Fibroblast of skin of left quadriceps (primary cell): Measurements from ENCODE around the gene SDK2.
"Not testable (repeated sequence)": the region's sequence is repeated elsewhere in the genome, so short reads cannot be mapped to it uniquely, and the experiment has no call there.

Experiments used
- DNase-seq, 2 experiments: peaks; one replicate each; pipeline ENCODE4 v3.0.0-alpha.2; 2013; ENCODE audit warnings: low read depth in 2 of 2

SDK2 gene

DNA sequence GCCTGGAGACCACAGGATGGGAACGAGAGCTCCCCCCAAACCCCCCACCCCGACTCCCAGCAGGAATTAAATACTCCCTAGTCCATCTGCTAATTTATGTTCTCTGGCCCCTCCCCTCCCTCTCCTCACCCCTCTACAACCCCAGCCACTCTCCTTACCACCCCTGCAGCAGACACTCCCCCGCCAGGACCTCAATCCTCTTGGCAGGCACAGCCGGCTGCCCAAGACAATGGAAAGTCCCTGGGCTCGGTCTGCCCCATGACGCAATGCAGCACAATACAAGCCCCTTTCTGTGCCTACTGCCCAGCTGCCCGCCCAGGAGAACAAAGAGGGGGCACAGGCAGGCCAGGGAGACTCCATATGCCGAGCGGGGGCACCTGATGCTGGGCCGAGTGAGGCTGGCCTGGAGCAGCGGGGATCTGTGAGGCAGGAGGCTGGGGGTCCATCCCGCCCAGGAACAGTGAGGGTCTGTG lies 302.2 kb downstream of the SDK2 start:
- DNase-seq, result peak in 1 of 2 experiments; percentile 45

DNA sequence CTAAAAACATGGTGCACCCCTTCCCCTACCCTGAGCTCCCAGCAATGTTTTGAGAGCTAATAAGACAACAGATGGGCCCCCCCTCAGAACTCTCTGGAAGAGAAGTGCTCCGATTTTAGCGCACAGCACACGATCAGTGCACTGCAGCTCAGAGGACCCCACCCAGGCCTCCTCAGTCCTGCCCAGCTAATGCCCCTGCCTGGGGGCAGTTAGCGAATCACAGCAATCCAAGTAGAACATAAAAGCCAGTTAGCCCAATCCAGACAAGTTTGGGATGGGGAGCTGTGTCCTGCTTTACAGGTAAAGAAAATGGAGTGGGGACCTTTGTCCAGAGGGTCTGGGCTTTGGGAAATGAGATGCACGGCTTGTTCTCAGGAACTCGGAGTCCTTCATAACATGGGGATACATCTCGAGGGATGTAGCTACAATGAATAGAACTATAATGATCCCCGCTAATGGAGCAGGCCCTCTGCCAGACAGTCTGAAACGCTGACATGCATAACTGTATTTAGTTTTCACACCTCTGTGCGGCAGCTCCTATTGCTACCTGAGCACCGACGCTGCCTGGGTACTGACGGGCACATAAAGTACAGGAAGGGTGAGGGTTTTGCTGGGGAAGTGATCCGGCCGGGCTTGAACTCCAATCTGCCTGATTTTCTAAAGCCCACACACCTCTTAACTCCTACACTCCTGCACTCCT lies 302.7 kb downstream of the SDK2 start:
- no peak for DNase-seq

DNA sequence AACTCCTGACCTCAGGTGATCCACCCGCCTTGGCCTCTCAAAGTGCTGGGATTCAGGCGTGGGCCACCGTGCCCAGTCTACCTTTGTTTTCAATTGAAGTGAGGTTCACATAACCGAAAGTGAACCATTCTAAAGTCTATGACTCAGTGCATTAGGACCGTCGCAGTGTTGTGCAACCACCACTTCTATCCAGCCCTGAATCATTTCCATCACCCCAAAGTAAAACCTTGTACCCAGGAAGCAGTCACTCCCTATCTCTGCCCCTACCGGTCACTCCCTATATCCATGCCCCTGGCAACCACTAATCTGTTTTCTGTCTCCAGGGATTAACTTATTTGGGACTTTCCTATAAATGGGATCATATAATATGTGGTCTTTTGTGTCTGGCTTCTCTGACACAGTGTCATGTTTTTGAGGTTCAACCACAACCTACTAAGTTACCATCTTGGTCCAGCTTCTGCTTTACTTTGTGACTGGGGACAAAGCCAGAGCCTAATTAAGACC lies 304.1 kb downstream of the SDK2 start:
- peak; percentile 71 to 76 for DNase-seq

DNA sequence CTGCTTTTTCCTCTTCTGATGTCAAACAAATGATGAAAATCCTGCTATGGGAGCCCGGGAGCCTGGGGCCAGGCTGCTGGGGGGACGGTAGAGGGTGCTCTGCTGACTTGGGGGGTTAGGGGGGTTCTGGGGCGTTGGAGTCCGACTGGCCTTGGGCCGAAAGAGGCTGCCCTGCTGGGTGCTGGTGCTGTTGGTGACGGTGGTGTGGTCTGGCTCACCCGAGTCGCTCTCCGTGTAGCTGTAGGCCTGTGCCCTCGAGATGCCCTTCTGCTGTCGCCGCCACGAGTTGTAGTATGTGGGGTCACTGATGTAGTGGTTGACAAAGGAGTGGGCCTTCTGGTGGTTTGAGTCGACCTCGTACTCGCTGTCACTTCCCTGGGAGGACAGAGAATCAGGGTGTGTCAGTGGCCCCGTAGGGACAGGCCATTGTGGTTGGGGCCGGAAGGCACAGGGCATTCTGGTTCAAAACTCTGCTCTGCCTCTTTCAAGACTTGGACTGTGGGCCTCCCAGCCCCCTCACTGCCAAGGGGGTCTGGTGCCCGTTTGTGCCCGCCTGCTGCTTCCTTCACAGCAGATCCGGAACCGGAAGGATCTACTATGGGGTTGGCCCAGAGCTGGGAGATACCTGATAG lies 305.6 kb downstream of the SDK2 start:
- DNase-seq, result no peak

DNA sequence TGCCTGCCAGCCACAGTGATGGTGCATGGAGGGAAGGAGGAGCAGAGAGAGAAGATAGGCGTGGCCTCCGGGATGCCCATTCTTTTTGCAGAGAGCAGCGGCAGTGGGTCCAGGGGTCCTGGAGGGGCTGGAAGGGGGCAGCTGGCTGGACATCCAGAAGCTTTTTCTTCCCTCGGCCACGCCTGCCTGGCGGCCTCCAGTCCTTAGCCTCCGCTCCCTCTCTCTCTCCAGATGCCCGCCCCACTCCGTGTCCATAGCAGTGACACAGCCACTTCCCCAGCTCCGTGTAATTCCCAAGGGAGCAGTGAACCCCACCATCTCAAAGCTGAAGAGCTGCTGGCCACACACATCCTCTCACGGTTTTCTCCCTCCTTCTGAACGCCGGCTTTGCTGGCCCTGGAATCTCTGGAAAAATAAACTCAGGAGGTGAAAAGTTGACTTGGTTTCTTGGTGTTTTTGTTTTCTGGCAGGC lies 306.2 kb downstream of the SDK2 start:
- no peak for DNase-seq

DNA sequence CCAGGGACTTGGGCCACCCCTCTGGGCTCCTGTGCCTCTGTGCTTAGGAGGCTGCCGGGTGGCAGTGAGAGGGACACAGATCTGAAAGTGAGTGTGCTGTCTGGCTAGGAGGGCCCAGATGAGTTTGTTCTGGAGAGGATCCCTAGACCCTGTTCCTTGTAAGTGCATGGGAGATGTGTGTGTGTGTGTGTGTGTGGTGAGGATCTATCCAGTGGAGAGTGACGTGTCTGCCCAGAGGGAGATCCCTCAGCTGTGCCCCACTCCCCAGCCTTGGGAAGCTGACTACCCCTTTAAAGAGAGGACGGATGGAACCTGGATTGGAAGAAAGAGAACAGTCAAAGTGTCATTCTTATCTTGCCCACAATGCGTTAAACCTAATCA lies 306.9 kb downstream of the SDK2 start:
- no peak for DNase-seq

DNA sequence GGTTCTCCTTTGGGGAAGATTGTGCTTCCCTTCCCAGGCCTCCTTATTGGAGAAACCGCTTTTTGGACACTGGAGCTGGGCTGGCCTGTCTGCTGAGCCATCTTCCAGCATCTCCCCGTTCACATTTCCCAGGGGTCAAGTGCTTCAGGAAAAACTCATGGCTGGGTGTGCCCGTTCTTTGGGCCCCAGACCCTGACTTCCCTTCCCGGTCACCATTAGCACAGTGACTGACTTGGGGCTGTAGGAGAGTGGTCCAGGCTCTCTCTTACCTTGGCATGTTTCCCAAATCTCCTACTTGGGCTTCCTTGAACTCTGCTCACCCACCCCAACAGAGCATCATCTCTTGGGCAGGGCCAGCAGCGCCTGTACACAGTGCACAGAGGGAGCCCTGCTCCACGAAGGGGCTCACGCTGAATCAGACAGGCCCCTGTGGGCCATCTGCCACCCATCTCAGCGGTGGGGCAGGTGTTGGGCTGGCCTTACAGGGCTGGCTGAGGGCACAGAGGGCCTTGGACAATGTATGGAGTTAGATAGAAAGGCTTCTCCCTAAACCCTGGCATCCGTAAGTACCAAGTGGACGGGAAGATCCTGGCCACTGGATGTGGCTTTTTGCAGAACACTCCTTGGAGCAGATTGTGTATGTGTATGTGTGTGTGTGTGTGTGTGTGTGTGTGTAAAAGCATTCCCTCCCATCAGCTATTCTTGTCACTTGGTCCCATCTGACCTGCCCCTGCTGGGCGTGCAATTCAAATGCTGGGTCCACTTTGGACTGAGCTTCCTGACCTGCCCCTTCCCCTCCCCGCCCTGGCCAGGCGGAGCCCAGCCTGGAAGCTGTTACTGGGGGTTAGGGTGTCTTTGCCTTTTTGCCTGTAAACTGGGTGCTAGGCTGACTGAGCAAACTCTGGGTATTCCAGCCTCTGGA lies 307.6 kb downstream of the SDK2 start:
- no peak for DNase-seq

DNA sequence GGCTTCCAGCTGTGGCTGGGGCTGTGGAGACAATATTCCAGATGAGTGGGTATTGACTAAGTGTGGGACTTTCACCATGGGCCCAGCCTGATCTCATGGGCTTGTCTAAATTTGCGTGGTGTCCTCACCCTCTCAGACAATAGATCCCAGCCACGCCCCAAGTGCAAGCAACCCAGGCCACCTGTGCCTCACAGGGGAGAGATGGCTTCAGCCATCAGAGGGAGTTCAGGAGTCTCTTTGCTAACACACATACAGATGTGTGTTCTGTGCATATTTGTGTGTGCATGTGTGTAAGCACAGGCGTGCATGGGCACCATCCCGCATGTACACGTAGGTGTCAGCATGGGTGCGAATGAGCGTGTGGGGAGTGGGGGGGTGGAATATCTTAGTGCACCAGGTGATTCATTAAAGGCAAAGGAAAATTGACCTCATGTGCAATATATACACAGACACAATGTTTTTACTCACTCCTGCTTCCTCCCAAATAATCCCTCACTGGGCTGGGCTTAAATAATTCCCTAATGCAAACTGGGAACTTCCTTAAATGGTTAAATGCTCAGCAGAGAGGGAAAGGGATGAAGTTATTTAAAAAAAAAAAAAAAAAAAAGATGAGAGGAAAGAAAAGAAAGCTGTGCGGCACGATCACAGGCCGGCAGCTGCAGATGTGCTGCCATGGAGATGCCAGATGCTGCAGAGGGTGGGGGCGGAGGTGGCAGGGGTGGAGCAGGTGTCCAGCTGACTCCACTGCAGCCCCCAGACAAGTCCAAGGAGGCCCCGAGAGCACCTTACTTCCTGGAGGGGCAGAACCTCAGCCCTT lies 308.4 kb downstream of the SDK2 start:
- no peak for DNase-seq

DNA sequence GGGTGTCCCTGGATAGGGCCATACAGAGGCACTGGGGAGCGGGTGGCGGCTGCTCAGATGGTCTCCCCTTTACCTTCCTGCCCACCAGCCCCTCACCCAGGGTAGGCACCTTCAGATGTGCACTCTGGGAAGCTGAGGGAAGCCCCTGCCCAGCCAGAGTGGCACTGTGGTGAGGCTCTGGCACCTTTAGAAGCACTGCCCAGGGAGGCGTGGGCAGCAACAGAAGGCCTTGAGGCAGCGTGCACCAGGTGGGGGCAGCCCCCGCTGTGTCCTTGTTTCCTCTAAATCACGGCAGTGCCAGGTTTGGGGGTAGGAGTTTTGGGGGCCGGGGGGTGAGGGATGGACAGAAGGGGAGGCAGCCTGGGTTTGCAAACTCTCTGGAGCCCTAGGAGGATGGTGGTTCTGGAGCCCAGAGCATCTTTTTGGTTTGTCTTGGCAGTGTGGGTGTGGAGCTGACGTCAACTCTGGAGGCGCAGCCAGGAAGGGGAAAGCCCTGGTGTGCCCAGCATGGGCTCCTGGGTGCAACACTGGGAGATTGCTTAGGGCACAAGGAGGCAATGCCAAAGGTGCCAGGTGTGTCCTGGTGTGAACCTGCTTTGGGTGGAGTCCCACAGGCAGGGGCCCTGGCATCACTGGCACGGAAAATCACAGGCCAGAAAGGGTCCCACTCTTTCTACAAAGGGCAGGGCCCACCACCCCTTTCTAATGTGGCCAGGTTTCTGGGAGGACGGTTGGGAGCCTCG lies 309.3 kb downstream of the SDK2 start:
- no peak for DNase-seq

DNA sequence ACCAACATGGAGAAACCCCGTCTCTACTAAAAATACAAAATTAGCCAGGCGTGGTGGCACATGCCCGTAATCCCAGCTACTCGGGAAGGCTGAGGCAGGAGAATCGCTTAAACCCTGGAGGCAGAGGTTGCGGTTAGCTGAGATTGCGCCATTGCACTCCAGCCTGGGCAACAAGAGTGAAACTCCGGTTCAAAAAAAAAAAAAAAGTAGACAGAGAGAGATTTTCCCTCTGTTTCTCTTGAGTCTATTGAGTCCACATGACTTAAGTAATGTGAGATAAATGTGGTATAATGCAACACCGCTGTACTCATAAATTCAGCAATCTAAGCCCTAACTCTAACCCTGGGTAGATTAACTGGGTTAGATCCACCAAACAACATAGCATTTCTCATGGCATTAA lies 310.8 kb downstream of the SDK2 start:
- DNase-seq, result not testable (repeated sequence)

DNA sequence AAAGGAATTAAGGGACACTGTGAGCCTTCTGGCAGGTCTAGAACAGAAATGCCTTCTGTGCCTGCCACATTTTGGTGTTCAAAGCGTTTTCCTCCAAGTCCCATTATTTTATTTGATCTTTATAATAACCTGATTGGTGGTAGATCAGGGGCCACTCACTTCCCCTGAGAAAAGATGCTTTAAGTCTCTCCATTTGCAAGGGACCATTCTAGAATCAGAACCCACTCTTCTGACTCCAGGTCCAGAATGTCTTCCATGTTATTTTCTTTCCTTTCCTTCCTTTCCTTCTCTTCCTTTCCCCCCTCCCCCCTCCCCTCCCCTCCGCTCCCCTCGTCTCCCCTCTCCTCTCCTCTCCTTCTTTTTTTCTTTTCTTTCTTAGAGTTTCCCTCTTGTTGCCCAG lies 313.2 kb downstream of the SDK2 start:
- DNase-seq, result no peak

DNA sequence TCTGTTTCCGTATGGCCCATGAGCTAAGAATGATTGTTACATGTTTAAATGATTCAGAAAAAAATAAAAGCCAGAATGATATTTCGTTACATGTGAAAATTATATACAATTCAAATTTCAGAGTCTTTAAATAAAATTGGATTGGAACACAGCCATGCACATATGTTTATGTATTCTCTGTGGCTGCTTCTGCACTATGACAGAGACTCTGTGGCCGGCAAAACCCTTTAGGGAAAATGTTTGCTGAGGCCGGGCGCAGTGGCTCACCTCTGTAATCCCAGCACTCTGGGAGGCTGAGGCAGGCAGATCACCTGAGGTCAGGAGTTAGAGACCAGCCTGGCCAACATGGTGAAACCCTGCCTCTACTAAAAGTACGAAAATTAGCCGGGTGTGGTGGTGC lies 316.6 kb downstream of the SDK2 start:
- no peak for DNase-seq

DNA sequence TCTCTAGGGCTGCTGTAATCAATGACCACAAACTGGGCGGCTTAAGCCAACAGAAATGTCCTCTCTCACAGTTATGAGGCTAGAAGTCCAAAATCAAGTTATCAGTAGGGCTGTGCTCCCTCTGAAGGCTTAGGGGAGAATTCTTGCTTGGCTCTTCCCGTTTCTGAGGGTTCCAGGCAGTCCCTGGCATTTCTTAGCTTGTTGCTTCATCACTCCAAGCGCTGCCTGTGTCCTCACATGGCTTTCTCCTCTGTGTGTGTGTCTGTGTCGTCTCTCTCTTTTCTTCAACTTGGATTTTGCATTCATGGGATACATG lies 318.8 kb downstream of the SDK2 start:
- DNase-seq, result peak; percentile 67 to 70

DNA sequence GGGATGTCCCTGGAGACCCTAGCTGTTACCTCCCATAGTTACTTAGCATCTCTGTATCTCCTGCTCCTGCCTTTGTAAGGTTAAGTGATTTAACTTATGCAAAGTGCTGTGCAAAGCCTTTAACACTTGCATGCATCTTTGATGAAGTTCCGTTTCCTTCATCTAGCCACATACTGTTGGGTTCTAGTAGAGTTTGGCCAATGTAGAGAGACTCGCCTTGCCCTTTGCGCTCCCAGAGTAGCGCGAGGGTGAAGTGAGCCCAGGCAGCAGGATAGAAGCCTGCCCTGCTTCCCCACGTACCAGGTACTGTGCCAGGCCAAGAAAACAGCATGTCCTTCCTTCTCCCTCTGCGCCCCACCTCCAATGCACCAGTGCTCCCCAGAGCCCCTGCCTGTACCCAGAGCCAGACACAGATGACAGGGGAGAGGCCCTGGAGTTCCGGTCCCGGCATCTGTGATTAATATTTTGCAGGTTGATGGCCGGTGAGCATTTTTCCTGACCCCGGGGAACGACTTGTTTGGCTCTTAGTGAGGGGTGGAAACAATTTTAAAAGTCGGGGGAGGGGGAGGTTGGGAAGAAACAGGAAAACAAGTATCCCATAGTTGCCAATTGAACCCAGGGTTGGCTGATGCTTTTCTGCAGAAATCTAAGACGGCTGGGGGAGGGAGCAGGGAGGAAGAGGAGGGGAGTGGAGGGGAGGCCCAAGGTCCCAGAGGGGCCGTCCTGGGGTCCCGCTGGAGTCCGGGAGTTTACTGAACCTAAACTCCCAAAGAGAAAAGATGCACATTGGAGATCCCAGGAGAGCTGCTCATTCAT lies 319.3 kb downstream of the SDK2 start:
- no peak for DNase-seq

DNA sequence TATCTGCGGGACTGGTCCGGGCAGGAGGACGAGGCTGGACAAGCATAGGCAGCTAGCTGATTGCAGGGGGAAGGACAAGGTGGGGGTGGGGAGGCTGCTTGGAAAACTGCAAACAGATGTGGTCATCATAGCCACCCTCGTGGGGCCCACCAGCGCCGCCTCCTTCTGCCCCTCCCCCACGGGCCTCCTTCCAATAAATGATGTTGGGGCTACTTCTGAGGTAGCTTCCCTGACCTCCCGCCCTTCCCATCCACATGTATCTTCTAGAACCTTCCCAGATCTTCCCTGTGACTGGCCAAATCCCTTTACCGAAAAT lies 320.1 kb downstream of the SDK2 start:
- DNase-seq, result no peak

DNA sequence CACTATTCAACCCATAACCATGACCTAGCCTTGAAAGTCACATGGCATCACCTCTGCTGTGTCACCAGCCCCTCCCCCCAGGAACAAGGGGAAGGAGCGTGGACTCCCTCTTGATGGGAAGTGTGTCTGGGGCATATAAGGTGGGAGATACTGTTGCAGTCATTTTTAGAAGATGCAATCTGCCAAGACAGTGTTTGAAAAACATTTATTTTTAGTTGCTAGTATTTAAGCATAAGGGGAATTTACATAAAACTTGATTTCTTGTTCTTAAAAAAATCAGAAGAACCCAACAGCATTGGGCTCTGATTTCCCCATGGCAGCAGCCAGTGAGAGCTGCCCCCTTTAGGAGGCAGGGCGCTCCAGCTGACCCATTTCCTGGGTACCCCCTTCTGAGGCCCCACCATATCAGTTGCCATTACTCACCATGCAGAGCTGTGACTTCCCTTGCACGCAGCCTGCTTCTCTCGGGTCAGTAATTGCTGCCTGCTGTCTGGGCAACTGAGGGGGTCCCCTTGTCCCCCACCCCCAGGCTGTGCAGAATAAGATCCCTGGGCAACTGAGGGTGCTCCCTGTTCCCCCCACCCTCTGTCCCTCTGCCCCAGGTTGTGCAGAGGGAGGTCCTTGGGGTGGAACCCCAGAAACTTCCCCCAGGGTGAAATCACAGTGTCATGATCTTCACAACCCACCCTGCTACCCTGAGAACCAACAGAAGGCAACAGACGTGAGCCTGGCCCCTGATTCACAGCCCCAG lies 320.7 kb downstream of the SDK2 start:
- no peak for DNase-seq

DNA sequence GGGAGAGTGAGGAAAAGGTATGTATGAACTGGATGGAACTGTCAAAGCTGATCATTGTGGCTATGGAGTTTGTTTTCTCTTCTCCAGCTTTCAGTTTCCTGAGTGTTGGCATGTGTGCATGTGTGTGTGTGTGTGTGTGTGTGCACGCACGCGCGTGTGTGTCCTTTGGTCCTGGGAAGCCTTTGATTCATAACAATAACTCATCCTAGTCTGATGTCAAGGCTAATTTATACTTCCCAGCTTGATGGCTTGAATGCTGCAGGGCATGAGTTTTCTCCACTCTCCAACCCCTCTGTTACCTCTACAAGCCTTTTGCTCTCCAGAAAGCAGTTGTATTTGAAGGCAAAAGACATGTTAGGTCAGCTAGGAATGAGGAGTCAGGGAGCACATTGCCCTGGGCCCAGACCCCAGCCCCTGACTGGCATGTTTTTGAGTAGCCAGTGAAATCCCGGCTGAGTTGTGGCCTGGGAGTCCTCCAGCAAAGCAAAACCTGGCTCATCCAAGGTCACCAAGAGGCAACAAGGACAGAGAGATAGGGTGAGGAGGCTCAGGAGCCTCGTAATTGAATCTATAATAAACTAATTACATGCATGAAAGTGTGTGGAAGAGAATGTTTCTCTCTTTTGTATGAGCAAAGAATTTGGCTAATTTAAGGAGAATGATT lies 323.5 kb downstream of the SDK2 start:
- DNase-seq, result no peak

DNA sequence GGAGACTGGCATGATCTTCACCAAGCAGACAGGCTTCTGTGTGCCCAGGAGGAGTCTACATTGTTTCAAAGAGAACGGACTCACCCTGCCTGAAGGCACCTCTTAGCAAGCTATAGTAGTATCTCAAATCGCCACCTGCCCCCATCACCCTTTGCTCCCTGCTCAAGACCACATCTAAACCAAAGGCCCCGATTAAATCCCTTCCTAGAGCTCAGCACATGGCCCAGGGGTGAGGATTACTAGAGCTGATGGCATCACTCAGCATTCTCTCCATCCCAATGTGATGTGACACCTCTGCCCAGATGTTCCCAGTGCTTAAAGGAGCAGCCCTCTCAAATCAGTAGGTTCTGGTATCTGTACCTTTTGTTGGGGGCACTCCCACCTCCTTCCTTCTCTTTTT lies 324.5 kb downstream of the SDK2 start:
- DNase-seq, result no peak

DNA sequence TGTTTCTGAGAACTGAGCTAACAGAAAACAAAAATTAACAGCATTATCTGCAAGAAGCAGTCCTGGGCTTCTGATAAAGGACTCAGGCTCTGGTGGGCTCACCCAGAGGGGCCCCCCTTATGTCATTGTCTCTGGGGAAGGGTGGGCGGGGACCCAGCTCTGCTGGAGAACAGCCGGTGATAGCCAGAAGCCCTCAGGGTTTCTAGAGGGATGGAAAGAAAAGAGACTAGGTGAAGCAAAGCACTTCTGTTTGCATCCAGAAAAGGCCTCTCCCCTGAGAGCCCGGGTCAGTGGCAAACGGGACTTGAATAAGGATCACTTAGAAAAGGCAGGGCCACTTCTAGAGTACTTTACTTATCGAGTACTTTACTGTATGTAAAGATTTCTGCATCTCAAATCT lies 325.4 kb downstream of the SDK2 start:
- no peak for DNase-seq
